Fibroblast of lung (primary cell): ENCODE results near the gene ADGRA3. TPM values are rescaled to one million over a fixed set of nuclear protein-coding genes. Genes with fewer than 3 reads are reported as not detected.

Experiments
- DNase-seq, 2 donors: peaks; one replicate each; pipeline versions ENCODE4 v3.0.0 to v3.0.0-alpha.2; 2010; ENCODE audit warnings: low read depth in 2 of 2
- H2AFZ ChIP-seq: 2 replicates; pipeline ENCODE4 v1.5.1; 2012; ENCODE audit warnings: low read length, control low read depth, inconsistent platforms
- H3K27ac ChIP-seq: 2 replicates; pipeline ENCODE4 v1.5.1; 2011; ENCODE audit warnings: low read length, control low read depth; ENCODE audit not compliant: insufficient read depth
- H3K27me3 ChIP-seq: 2 replicates; pipeline ENCODE4 v1.5.1; 2011; ENCODE audit warnings: mild to moderate bottlenecking, low read length; ENCODE audit not compliant: control insufficient read depth, insufficient read depth
- H3K36me3 ChIP-seq: 2 replicates; pipeline ENCODE4 v1.5.1; 2011; ENCODE audit warnings: low read length; ENCODE audit not compliant: control insufficient read depth, insufficient read depth
- H3K4me1 ChIP-seq: 2 replicates; pipeline ENCODE4 v1.5.1; 2011; ENCODE audit warnings: low read length; ENCODE audit not compliant: control insufficient read depth, insufficient read depth; ENCODE audit errors: extremely low read depth
- H3K4me2 ChIP-seq: 2 replicates; pipeline ENCODE4 v1.5.1; 2011; ENCODE audit warnings: low read length, control low read depth; ENCODE audit not compliant: insufficient read depth; ENCODE audit errors: extremely low read depth
- H3K4me3 ChIP-seq, 4 experiments: fragments of 200-600 bp in 1 of 4; sonication (generic) in 1 of 4; replicated peaks in 1 of 4; 2 replicates each; pipeline ENCODE4 v1.5.1; 2011 to 2016; ENCODE audit warnings: low read length in 4 of 4, low read depth in 3 of 4, mild to moderate bottlenecking in 3 of 4, control low read depth in 2 of 4, inconsistent platforms in 1 of 4, mixed read lengths in 1 of 4; ENCODE audit not compliant: insufficient read depth in 1 of 4; ENCODE audit errors: control extremely low read depth in 1 of 4
- H3K79me2 ChIP-seq: 2 replicates; pipeline ENCODE4 v1.5.1; 2012; ENCODE audit warnings: mild to moderate bottlenecking, low read length, inconsistent platforms; ENCODE audit not compliant: control insufficient read depth, insufficient read depth
- H3K9ac ChIP-seq: 2 replicates; pipeline ENCODE4 v1.5.1; 2011; ENCODE audit warnings: mild to moderate bottlenecking, low read length, control low read depth; ENCODE audit not compliant: insufficient read depth
- H3K9me3 ChIP-seq: 2 replicates; pipeline ENCODE4 v1.5.1; 2012; ENCODE audit warnings: low read depth, low read length; ENCODE audit not compliant: control insufficient read depth, insufficient read depth
- H4K20me1 ChIP-seq: 2 replicates; pipeline ENCODE4 v1.5.1; 2011; ENCODE audit warnings: low read length; ENCODE audit not compliant: control insufficient read depth, insufficient read depth; ENCODE audit errors: extremely low read depth
- CTCF ChIP-seq, 2 donors: IDR thresholded peaks in 1 of 2; conservative IDR thresholded peaks in 1 of 2; 1 replicate in 1 of 2; 2 replicates in 1 of 2; pipeline ENCODE4 v1.5.1; 2011 to 2012; ENCODE audit warnings: low read length in 2 of 2, control low read depth in 1 of 2, inconsistent platforms in 1 of 2, low read depth in 1 of 2, mild to moderate bottlenecking in 1 of 2
- EZH2 ChIP-seq: IDR thresholded peaks from 2 replicates; pipeline ENCODE4 v1.5.1; 2012; ENCODE audit warnings: low read length, control low read depth, mild to moderate bottlenecking; ENCODE audit errors: missing control alignments
- polyA plus RNA-seq, 2 donors: library from polyadenylated mRNA; depleted of rRNA in 1 of 2; stranded (reverse) in 1 of 2; unstranded in 1 of 2; fragments of >200 nt; gene quantifications; 2 replicates each; pipeline ENCODE4 v1.2.1, GENCODE V29; 2011 to 2012; ENCODE audit warnings: missing spikeins in 1 of 2
- total RNA-seq: library from RNA; depleted of rRNA; stranded (reverse); fragments of >200 nt; gene quantifications from 2 replicates; pipeline ENCODE4 v1.2.1, GENCODE V29; 2014

The ADGRA3 gene
- total and polyA plus RNA-seq, 2 donors (not counting 1 experiment from before 2014, with no cell fraction given), result 13.0 to 15.2 TPM

- no peaks in the 10 kb centered on the region for H3K9me3 ChIP-seq
- no peak overlapping the region for H3K4me2 ChIP-seq
- no peak for DNase-seq
- no peaks in the 10 kb centered on the region for H3K4me1 ChIP-seq
- no peak for TF ChIP-seq CTCF (conservative IDR thresholded peaks at IDR 0.05 in 1 of 2, IDR thresholded peaks at IDR 0.05 in 1 of 2; ENCODE audit: low read depth in 1 of 2, low read length in 2 of 2)
- no peak for TF ChIP-seq EZH2
- no peak overlapping the region for H3K4me3 ChIP-seq
- no peaks in the 10 kb centered on the region for H3K36me3 ChIP-seq
- no peak overlapping the region for H3K27ac ChIP-seq
- H3K79me2 ChIP-seq, result no peaks in the 10 kb centered on the region
- no peaks in the 10 kb centered on the region for H4K20me1 ChIP-seq
- no peak overlapping the region for H2AFZ ChIP-seq
- no peaks in the 10 kb centered on the region for H3K27me3 ChIP-seq
- H3K9ac ChIP-seq, result no peak overlapping the region
Observed at GRCh38 chr4:22546299-22546698, 30.4 kb upstream of the ADGRA3 start.

- Histone ChIP-seq H3K9ac (no peak overlapping the region), H3K36me3 (no peaks in the 10 kb centered on the region), H3K27me3 (no peaks in the 10 kb centered on the region), H3K4me3 (no peak overlapping the region), H3K27ac (no peak overlapping the region), H3K4me2 (no peak overlapping the region), H4K20me1 (no peaks in the 10 kb centered on the region), H2AFZ (no peak overlapping the region), H3K4me1 (no peaks in the 10 kb centered on the region), H3K9me3 (no peaks in the 10 kb centered on the region), H3K79me2 (no peaks in the 10 kb centered on the region)
- TF ChIP-seq CTCF (conservative IDR thresholded peaks at IDR 0.05 in 1 of 2, IDR thresholded peaks at IDR 0.05 in 1 of 2; ENCODE audit: low read depth in 1 of 2, low read length in 2 of 2), result no peak
- DNase-seq, result no peak
Observed at GRCh38 chr4:22539251-22539650, 23.4 kb upstream of the ADGRA3 start.

GRCh38 chr4:22537864-22538263 lies 22.0 kb upstream of the ADGRA3 start:
- no peak overlapping the region for H3K27ac ChIP-seq
- no peaks in the 10 kb centered on the region for H3K4me1 ChIP-seq
- no peaks in the 10 kb centered on the region for H3K27me3 ChIP-seq
- no peak for DNase-seq
- no peak for TF ChIP-seq CTCF (conservative IDR thresholded peaks at IDR 0.05 in 1 of 2, IDR thresholded peaks at IDR 0.05 in 1 of 2; ENCODE audit: low read depth in 1 of 2, low read length in 2 of 2)
- TF ChIP-seq EZH2, result no peak
- no peak overlapping the region for H3K4me3 ChIP-seq
- H4K20me1 ChIP-seq, result no peaks in the 10 kb centered on the region
- no peaks in the 10 kb centered on the region for H3K79me2 ChIP-seq
- no peak overlapping the region for H3K9ac ChIP-seq
- H3K36me3 ChIP-seq, result no peaks in the 10 kb centered on the region
- no peaks in the 10 kb centered on the region for H3K9me3 ChIP-seq
- H3K4me2 ChIP-seq, result no peak overlapping the region
- H2AFZ ChIP-seq, result no peak overlapping the region
